Measurements from ENCODE around the gene ASIC2.

The ASIC2 gene

GRCh38 chr17:33242375-33243124, 50.5 kb downstream of the ASIC2 start:
- DNase-seq, result no peak

DNA sequence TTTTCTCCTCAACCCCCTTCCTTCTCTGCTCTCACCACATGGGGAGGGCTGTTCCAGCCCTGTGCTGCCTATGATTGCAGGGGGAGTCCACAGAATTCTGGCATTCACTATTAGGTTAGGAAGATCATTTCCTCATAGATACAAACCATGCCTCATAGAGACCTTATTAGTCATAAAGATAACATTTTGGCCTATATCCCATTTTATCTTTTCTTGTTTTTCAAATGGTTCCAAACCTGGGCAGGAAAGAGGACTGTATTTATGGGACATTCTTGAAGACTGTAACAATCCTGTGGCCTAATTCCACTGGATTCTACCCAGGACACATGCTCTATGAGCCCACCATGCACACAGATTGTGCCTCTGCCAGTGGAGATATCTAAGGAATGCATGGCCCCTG, 51.7 kb downstream of the ASIC2 start:
- no peak for DNase-seq

DNA sequence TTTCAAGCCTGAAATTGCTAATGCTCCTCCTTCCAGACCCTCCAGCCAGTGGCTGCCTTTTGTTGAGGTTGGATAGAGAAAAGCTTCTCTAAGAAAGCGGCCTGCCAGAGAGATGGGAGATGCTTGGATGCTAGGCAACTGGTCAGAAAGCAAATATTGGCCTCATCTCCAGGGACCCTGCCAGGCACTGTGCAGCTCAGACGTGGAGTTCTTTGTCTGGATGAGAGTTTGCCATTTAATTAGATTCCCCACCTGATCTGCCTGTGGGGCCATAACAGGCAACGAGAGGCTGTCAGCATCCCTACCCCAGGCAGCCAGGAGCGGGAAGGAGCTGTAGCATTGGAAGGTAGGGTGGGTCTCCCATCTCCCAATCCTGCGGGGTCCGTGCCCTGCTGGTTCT, 52.7 kb downstream of the ASIC2 start:
- no peak for DNase-seq

DNA sequence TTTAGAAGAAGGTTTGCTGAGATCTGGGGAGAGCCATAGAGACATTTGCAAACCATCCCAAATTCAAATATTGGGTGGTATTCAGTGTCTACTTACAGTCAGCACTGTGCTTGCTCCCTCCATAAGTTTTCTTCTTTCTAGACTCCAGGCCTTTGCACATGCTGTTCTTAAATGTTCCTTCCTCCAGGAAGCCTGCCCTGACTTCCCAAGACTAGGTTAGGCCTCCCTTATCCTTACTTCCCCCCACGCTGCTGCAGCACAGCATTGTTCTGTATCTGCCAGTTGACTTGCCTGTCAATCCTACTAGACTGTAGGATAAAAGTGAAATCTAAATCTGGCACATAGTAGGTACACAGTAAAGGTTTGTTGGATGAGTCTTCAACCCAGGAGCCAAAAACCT, 53.4 kb downstream of the ASIC2 start:
- DNase-seq, result no peak

DNA sequence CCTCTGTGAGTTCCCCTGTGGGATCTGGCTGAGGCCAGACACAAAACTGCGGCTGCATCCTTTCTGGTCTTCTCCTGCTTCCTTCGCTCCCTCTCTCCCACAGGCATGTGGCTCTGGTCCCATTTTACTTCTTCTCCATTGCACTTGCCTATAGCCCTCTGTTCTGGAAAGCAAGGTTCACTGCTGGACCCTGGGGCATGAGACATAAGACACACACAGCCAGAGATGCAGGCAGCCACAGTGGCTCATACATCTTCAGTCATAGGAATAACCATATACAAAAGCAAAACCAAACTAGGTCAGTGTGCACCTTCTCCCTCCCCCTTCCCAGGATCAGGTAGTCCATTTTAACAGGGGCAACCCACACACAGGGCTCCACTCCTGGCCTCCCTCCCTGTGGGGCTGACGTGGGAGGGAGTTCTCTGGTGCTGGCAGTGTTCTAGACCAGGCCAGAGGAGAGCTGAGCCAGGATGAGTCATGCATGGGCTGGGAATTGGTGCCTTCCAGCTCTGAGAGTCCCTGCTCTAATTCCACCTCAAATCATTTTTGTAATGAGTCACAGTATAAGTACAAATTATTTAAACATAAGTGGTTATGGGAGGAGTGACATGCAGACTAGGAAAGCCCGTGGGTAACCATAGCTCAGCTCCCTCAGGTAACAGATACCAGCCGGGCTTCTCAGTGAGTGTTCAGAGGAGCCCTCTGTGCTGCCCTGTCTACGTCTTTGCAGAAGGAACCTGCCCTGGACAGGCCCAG, 58.0 kb downstream of the ASIC2 start:
- DNase-seq, result no peak

DNA sequence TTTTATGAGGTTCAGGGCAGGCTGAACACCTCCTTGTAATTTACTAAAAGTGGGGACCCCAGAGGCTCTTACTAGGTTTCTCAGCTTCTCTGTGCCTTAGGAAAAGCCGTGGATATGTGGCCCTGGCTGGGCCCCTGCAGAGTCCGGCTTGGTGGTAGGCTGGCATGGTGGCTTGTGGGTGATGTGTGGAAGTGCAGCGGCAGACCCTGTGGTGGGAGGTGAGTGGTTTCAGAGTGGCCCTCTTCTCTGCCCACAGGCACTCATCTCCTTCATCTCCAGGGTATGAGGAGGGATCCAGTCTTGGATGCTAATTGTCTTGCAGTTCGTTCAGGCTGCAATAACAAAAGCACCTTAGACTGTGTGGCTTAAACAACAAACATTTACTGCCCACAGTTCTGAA, 58.9 kb downstream of the ASIC2 start:
- no peak for DNase-seq

GRCh38 chr17:33233811-33234177, 59.3 kb downstream of the ASIC2 start:
- peak in 2 of 5 experiments; percentile 8 to 46 for DNase-seq

DNA sequence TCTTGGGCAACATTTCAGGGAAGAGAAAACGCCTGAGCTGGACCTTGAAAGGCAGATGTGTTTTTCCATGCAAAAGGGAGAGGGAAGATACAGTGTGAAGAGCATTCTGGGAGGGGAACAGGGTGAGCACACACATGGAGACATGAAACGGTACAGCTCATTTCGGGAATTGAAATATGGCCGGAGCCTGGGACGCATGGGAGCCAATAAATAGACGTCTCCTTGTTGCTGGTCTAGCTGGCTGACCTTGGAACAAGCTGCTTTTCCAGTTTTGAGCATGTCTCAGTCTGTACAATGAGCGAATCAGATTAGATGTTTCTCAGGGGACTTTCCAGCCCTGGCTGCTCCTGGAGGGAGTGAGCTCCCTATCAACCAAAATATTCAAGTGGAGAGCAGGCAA, 63.6 kb downstream of the ASIC2 start:
- no peak for DNase-seq

DNA sequence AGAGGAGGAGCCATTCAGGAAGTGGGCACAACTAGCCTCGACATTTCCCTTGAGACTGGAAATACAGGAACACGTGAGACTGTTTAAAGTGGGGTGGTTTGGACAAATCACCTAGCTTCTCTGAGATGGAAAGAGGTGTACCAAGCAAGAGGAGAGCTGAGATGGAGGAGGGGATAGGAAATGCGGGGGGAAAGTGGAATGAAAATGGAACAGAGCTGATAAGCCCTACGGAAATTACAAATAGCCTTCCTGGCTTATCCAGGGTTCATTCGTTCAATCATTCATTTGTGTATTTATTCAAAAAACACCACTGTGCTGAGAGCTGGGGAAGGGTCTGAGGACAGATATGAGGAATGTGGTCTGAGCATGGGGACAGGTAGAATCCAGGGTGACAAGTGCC, 64.1 kb downstream of the ASIC2 start:
- no peak for DNase-seq

GRCh38 chr17:33228548-33228947, 64.5 kb downstream of the ASIC2 start:
- no peak for DNase-seq

DNA sequence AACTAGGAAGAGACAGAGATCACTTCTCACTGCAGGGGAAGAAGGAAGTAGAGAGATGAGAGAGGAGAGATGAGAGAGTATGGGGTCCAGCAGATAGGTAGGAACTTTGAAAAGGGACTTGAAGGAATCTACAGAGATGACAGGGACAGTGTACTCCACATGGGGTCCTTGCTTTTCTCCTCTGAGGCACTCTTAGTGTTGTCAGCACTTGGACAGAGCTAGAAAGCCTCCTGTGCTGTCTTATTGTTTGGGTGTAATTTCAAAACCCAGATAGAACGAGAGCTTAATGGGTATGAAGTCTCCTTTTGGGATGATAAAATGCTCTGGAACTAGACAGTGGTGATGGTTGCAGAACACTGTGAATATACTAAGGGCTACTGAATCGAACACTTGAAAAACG, 65.2 kb downstream of the ASIC2 start:
- no peak for DNase-seq

- no peak for DNase-seq
Measured at GRCh38 chr17:33225994-33226393, 67.1 kb downstream of the ASIC2 start.

DNA sequence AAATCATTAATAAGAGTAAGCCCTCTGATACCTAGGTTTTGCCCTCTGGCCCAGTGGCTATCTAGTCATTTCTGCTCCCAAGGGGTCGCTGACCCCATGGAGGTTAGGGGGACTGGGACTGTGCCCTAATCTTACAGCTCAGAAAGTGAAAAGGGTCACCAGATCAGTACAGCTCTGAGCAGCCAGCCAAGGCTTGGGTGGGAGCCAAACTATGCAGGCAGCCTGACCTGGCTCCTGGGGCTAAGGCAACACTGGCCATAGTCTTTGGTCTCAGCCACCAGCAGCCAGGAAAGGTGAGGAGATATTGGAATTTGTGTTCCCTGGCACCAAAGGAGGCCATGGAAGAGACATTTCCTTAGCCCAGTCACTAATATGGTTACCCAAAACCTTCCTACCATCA, 67.6 kb downstream of the ASIC2 start:
- DNase-seq, result no peak

GRCh38 chr17:33220036-33220435, 73.1 kb downstream of the ASIC2 start:
- no peak for DNase-seq

DNA sequence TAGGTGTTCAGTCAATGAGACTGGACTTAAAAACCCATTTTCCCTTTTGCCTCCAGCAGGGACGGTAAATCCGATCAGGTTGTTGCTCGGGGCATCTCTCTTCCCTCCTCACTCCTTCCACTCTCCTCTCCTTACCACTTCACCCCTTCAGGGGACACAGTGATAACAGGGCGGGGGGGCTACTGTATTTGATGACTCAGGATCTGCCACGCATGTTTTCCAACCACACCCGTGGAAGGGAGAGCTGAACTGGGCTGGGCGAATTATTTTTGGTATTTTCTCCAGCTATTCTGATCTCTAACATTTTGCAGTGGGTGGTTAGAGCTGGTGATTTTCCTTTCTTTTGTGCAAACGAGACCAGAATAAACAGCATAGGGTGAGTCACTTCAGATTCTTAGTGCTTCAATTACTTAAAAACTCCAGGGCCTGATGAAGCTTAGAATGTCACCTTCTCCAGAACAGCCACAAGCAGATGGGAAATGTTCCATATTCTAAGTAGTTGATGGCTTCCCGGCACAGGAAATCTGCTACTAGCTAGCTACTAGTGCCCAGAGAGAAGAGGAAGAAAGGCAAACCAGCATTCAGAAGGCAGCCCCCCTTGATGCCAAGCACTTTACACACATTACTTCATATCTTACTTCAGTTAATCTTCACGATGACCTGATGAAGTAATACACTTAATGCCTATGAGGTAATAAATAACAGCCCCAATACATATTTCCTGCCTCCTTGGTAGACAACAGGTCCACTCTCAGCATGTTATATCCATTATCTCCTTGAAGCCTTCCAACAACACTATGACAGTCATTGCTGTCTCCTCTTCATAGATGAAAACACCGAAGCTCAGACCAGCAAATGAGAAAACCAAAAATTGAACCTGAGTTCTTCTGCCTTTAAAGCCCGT, 74.1 kb downstream of the ASIC2 start:
- no peak for DNase-seq

- no peak for DNase-seq
Measured at GRCh38 chr17:33217891-33218290, 75.2 kb downstream of the ASIC2 start.

DNA sequence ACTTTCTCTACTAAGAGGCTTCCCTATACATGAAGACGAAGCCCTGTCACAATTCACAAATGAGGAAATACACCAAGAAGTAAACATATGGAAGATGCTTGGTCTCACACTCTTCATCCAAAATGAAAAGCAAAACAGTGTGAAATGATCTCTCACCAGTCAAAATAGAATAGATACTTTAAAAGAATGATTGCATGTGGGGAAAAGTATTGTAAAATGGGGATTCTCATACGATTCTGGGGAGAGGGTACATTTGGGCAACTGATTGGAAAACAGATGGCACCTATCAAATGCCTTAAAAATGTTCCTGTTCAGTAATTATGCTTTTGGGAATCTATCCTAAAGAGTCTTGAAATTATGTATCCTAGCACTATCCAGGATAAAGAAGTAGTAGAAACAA, 78.1 kb downstream of the ASIC2 start:
- no peak for DNase-seq

DNA sequence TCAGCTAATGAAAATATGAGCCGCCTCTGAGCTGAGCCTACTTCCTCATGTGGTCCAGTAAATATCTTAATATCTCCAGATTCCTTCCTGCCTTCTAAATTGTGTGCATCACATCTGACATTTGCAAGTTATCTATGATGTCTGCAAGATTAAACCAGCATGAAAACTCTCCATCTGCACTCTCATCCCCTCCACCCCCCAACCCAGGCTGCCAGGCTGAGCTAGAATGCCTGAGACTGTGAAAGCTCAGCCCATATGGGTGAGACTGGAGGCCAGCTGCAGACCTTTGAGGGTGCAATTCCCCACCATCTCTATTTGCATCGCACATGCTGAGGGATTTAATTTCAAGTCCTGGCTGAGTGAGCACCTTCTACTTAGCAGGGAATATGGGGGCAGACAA, 82.8 kb downstream of the ASIC2 start:
- no peak for DNase-seq

GRCh38 chr17:33209671-33210070, 83.4 kb downstream of the ASIC2 start:
- no peak for DNase-seq

- DNase-seq, result no peak
Measured at GRCh38 chr17:33207231-33207630, 85.9 kb downstream of the ASIC2 start.

GRCh38 chr17:33205552-33205951, 87.5 kb downstream of the ASIC2 start:
- no peak for DNase-seq

DNA sequence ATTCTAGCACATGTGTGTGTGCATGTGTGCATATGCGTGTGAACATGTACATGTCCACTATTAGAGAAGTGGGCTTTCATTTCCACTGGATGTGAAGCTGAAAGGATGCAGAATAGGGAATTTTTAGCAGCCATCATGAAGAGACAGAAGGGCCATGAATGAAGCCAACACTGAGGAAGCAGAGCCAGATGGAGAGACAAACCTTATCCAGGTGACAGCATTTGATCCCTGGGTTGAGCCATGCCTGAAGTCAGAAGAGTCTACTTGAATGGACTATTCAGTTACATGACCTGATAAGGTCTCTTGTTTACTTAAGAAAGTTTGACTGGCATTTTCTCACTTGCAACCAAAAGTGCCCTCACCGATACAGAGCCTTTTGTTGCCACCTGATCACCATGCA, 88.4 kb downstream of the ASIC2 start:
- no peak for DNase-seq

DNA sequence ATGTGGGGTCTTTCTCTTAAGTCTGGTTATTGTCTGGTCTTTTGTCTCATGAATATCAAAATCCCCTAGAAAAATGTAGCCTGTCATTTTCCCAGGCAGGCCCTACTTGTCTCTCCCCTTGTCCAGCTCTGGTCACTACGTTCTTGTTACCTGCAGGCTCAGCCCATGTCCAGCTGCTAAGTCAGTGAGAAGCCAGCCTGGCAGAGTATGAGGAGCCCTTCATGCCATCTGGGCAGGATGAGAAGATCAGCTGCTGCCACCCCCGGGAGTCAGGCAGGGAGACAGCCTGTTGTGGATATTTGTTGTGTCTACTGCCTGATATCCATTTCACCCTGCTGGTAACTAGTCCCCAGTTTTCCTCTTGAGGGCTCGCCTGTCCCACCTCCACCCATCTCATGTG, 88.9 kb downstream of the ASIC2 start:
- no peak for DNase-seq
